GM19468 (cell line): Measurements from ENCODE around the gene DPEP1.

Experiments used
- ATAC-seq: cut with Tn5 transposase; IDR thresholded peaks from one replicate; pipeline ENCODE4 v1.9.1; 2021; ENCODE audit warnings: mild to moderate bottlenecking, moderate library complexity, moderate number of reproducible peaks; ENCODE audit not compliant: unreplicated experiment; ENCODE audit errors: extremely low read depth

DPEP1 gene

DNA sequence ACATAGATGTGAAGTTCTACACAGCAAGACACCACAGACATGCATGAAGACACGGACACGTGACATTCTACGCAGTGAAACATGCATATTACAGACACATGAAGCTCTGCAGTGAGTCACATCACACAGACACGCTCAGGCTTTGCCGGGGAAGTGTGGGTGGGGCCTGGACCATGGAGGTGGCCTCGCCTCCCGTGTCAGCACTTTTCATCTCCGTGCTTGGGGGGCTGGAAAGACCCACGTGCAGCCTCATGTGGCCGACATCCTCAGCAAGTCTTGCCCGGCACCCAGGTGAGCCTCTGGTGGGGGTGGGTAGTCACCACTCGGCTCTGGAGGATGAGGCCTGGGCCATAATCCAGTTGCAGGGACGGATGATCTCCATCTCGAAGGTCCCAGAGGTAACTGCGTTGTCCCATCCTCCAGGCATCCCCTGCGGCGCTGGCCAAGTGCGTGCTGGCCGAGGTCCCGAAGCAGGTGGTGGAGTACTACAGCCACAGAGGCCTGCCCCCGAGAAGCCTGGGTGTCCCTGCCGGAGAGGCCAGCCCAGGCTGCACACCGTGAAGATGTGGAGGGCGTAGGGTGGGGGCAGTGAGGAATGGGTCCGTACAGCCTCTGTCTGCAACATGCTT, 17.3 kb upstream of the DPEP1 start:
- no peak for ATAC-seq

DNA sequence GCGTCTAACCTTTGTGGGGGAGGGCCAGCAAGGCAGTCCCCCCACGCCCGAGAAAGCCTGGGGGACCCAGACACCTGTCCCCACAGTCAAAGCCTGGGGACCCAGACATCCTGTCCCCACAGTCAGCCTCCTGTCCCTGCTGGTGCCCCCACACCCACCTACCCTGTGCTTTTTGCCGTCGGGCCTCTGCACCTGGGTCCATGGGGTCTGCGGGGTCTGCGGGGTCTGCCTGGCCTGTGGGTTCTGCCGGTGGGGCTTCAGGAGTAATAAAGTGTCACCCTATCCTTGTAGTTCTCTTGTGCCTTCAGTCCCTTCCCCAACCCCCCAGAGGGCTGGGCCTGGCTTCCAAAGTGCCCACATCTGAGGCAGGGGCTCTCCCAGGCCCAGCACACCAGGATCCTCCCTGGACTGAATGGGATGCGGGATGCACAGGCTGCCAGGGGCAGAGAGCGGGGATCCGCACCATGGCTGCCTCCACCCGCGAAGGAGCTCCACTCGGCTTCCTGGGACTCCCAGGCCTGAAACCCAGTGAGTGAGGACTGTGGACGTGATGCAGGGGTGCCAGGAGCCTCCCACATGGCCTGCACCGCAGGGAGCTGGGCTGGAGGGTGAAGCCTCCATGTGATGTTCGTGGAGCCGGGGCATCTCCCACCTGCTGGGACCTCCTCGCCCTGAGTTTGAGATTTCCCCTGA, 16.3 kb upstream of the DPEP1 start:
- no peak for ATAC-seq

DNA sequence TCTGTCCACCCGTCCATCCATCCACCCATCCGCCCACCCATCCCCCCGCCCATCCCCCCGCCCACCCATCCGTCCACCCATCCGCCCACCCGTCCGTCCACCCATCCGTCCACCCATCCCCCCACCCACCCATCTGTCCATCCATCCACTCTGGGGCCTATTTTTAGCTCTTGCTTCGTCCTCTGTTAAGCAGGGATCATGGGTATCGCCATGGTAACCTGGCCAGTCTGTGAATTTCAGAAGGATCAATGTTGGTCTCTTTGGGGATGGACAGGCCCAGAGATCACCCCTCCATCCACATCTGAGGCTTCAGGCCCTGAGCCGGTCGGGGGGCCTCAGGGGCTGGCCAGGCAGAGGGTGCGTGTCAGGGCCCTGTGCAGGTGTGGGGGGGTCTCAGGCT, 15.2 kb upstream of the DPEP1 start:
- ATAC-seq: no peak

DNA sequence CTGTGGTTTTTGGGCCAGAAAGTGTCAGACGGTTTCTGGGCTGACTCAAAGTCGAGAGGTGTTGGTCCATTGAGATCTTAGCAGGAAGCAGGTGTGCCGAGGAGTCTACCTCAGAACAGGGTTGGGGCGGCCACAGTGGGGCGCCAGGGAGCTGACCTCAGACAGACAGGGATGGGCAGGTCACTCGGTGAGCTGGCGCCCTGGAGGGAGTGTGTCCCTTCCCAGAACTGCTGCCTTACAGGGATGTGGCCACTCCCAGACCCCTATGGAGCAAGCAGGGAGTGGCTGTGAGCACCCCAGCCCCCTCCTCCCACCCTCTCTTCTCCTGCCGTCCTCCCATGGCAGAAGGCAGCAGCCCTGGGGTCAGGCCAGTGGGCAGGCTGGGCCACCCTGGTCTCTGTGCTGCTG, 14.0 kb upstream of the DPEP1 start:
- ATAC-seq: no peak

DNA sequence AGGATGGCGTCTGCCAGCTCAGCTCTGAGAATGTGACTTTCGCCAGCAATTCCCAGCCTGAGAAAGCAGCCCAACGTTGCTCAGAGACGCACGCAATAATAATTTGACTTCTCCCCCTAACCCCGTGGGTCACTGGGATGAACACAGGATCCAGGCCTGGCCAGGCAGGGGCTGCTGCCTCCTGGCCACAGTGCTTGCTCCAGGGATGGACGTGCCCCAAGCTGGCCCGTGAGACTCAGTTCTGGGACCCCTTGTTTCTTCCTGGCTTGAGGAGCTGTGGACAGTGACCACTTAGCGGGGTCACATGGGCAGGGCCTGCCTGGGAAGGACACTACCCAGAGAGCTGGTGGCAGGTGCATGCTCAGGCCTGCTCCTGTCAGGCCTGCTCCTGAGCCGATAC, 13.5 kb upstream of the DPEP1 start:
- no peak for ATAC-seq

DNA sequence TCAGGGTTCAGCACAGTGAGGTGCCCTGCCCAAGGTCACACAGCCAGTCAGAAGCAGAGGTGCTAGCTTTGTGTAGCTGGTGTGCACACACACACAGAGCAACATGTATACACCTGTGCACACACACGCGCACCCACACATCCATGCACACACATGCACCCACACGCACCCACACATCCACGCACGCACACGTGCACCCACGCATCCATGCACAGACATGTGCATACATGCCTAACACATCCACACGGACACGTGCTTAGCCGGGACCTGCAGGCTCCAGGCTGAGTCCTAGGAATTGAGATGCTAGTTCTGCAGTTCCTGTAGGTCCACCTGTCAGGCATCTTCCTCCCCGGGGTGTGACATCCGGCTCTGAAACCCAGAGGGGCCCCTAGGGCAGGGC, 13.0 kb upstream of the DPEP1 start:
- ATAC-seq: no peak

DNA sequence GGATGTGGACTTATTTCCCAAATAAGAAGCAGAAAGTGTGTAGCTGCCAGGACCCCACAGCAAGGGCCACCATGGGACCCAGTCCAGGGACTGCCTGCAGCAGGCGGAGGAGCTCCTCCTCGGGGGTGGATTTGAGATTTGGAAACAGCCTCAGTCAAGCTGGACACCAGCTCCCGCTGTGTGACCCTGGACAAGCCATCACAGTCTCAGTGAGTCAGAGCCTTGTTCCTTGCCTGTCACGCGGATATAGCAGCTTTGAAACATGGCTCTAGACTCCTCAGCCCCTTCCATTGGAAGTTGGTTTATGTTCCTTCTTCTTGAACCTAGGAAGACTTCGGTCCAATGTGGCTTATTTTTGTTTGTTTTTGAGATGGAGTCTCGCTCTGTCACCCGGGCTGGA, 12.5 kb upstream of the DPEP1 start:
- ATAC-seq: no peak

DNA sequence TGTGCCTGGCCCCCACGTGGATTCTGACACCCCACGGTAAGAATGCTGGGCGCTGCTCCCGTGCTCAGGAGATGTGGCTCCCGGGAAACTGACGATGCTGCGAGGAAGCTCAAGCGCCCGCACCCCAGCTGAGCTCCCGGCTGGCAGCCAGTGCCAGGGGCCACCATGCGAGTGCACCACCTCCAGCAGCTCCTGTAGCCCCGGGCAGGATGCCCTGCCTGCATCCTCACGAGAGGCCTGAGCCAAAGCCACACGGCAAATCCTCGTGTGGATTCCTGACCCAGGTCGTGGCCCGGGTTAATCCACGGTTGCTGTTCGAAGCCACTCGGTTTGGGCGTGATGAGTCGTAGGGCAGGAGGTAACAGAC, 11.6 kb upstream of the DPEP1 start:
- ATAC-seq: no peak

DNA sequence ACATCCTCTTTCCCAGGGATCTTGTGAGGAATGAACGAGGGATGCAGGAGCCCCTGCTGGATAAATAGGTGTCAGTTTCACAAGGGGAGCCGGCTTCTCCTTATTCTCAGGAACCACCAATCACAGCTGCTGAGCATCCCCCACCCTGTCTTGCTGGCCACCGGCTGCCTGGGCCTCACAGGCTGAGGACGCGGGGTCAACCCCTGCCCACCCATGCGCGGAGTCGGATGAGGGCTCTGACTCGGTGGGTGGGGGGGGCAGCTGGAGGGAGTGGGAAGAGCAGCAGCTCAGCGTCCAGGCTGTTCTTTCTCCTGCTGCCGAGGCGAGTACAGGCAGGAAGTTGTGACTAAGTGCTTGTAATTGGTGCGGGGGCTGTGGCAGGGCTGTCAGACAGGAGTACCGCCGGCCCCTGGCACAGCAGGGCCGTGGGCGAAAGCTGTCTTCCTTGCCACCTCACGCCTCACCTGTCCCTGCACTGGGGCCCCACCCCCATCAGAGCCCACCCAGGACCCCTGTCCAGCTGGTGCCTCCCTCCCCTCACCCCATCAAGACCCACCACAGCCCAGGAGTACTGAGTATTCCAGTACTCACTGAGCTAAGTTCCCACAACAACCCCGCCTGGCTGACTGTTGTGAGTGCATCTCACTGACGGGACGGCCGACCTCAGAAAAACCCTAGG, 11.0 kb upstream of the DPEP1 start:
- ATAC-seq: no peak

DNA sequence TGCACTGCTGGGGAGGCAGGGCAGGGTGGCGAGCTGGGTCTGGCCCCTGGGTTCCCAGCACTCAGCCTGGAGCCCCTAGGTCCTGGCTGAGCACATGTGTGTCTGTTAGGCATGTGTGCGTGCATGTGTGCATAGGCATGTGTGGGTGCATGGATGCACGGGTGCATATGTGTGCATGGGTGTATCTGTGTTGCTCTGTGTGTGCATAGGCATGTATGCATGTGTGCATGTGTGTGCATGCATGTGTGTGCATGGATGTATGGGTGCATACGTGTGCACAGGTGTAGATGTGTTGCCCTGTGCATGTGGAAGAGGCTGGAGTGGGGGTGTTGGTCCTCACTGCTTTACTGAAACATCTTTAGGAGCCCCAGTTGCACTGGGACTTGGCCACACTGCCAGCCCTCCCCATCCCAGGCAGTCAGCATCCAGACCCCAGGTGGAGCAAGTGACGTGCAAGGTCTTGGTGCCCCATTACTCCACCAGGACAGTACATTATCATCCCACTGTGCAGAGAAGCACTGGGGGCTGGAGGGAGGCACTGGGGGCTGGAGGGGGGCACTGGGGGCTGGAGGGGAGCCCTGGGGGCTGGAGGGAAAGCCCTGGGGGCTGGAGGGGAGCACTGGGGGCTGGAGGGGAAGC, 10.4 kb upstream of the DPEP1 start:
- ATAC-seq: no peak

DNA sequence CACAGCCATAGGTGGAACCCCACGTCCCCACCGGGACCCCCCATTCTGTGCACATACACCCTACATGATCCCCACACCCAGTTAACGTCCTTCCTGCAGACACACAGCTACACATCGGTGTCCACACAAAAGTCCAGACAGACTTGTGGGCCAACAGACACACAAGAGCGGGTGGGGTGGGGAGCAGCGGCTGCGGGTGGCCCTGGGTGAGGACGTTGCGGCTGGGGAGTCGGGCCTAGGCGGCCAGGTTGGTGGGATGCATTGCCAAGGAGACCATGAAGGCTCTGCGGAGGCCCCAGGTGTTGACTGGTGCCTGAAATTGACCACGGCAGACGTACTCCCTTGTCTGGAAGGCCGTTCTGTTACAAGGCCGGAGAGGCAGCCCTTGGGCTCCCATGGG, 8.7 kb upstream of the DPEP1 start:
- ATAC-seq: no peak

DNA sequence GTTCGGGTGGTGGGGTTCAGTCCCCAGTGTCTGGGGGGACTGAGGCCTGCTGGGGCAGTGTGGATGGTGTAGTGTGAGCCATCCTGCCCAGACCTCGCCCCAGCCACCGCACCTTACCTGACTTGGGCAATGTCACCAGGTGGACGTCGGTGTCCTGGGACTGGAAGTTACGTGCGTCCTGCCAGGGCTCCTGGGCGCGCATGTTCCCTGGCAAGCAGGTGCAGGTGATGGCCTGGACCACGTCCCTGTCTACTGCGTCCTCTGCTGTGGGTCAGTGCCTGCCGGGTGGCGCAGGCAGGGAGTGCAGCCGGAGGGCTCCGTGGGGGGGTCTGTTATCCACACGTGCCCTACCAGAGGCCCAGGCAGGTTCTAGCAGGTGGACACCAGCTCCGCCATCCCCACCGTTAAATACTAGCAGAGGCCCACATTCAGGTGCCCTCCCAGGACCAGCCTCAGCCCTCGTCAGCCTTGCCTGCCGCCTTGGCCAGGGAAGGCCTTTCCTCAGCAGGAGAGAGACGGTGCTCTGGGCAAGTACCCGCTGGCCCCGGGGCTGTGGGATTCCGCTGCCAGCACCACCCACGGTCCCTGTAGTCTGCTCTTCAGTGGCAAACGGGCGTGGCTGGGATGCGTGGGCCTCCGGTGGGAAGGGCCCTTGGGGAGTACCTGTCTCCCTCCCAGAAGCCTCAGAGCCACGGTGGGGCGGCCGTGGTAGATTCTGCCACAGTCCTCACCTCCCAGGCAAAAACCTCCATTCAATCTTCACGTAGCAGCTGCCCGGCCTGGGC, 8.1 kb upstream of the DPEP1 start:
- no peak for ATAC-seq

DNA sequence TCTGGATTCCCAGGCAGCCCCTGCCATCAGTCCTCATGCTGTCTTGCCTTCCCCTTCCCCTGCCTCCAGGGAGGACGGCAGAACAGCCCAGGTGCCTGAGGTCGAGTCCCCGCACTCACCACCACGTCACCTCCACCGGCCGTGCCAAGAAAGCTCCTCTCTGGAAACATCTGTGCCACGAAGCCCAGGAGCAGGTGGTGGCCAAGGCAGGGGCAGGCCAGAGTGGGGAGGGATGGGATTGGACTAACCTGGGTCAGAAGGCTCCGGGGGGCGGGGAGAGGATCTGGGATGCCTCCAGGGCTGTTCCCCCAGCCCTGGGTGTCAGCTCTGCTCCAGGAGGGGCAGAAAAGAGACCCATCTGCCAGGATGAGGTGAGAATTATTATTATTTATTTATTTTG, 7.4 kb upstream of the DPEP1 start:
- ATAC-seq: no peak

DNA sequence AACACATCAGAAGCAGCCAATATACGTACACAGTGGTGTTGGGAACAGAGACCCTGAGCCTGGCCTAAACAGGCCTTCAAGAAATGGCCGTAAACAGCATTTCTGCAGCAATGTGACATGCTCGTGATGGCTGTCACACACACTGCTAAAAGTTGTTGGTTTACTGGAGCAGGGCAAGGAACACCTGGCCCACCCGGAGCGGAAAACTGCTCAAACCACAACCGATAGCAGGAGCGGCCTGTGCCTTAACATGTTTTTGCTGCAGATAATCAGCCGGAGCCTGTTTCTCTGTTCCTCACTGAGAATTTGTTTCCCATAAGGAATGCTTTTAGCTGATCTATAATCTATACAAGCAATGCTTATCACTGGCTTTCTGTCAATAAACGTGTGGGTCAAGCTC, 6.0 kb upstream of the DPEP1 start:
- no peak for ATAC-seq

DNA sequence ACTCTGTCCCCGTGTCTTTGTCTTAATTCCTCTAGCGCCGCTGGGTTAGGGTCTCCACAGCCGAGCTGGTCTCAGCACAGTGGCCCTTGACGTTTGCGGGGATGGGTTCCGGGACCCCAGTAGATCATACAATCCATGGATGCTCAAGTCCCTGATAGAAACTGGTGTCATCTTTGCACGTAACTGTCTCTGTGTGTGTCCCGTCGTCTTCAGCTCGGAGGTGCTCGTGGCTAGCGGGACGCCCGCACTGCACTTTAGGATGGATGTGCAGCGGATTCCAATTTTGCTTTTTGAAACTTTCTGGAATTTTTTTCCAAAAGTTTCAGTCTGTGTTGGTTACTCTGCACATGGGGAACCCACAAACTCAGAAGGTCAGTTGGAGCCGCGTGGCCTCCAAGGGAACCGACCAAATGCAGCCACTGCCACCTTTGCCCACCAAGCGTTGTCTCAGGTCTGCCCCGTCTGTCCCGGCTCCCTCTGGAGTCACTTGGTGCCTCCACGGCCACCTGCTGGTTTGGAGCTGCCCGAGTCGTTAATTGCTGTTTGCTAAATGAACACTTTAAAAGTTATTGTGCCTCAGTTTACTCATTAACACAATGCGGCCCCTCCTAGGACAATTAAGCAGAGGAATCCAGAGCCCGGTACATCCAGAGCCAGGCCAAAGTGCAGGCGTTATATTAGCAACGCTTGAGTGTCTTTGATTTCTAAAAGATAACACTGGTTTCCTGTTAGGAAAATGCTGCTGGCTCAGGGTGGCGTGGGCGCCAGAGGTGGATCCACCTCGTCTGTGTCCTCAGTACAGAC, 5.3 kb upstream of the DPEP1 start:
- ATAC-seq: no peak

DNA sequence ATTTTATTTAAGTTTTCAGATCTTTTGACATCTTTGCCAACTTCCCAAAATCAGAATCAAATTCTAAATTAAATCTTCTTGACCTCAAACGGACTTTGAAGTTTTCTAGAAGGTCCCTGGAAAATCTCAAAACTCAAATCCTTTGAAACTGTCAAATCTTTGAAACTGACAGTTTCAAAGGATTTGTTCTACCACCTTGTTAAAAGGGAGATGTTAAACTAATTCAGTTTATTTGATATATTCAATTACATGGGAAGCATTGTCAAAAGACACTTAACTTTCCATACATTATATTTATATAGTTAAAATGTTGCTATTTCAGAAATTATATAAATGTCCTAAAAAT, 3.4 kb upstream of the DPEP1 start:
- no peak for ATAC-seq

DNA sequence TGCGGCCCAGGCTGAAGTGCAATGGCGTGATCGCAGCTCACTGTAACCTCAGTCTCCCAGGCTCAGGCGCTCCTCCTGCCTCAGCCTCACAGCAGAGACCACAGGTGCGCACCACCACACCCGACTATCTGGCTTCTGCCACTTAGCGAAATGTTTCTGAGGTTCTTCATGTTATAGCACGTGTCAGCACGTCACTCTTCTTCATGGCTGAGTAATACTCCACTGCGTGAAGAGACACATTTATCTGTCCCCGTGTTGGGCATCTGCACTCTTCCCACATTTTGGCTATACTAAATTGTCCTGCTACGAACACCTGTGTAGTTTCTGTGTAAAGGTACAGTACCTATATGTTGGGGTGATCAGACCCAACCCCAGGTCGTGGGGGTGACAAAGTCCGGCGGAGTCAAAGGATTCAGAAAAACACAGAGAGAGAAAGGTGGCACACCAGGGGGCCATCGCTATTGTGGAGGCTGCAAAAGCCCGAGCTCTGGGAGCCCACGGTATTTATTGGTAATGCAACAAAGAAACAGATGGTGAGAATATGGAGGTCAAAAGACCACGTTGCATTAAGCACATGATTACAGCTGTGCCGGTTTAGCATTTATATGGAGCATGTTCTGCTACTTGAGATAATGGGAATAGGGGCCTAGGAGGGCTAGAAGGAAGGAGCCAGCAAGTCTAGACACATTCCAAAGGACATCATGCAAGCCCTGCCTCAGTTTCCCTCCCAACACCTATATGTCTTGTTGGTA, 851 bp upstream of the DPEP1 start:
- no peak for ATAC-seq

DNA sequence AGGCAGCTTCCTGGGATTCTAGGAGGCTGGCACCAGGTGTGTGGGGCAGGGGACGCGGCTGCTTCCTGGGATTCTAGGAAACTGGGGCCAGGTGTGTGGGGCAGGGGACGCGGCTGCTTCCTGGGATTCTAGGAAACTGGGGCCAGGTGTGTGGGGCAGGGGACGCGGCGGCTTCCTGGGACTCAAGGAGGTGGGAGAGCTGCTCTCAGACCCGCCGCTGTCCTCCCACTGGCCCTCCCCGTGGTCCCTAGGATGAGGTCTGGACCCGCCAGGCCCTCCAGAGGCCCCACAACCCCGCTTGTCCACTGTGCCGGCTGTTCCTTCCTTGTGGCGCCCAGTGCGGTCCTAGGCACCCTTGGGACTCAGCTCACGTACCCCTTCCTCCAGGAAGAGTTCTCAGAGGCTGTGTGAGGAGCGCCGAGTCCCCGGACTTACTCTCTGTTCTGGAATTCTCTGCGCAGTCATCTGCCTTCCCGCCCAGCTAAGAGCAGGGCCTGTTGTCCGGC, 565 bp downstream of the DPEP1 start:
- no peak for ATAC-seq

DNA sequence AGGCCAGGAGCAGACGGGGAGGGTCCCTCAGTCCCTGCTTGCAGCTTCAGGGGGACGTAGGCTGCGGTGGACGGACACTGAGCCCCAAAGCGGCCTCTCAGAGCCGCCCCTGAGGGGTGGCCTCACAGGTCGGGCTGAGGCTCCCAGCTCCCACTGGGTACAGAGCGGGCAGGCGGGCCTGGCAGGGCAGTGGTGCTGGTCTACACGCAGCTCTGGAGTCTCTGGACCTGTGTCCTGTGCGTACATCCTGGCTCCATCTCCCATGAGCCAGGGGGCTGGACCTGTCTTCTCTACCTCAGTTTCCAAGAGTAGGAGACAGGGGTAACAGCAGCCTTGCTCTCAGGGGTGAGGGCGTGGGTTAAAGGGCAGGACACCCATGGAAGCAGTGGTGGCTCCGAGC, 1.7 kb downstream of the DPEP1 start:
- ATAC-seq: no peak
